Liver (tissue), 9 donors: ENCODE data around the gene NSL1. TPM values are rescaled to one million over a fixed set of nuclear protein-coding genes. Genes with fewer than 3 reads are reported as not detected.

ENCODE experiments used
- DNase-seq: peaks from one replicate; pipeline ENCODE4 v3.0.0-alpha.2; 2017; ENCODE audit warnings: low spot score
- H3K27ac ChIP-seq, 2 donors: one replicate each; pipeline ENCODE4 v1.7.0; 2013; ENCODE audit warnings: inconsistent platforms in 2 of 2, low read length in 2 of 2, control low read depth in 1 of 2, low read depth in 1 of 2, mild to moderate bottlenecking in 1 of 2
- H3K27me3 ChIP-seq, 4 donors: one replicate each; pipeline versions ENCODE4 v1.6.1 to v1.7.0; 2013; ENCODE audit warnings: low read length in 3 of 4, inconsistent platforms in 1 of 4, mild to moderate bottlenecking in 1 of 4, moderate library complexity in 1 of 4; ENCODE audit not compliant: control insufficient read depth in 4 of 4, insufficient read depth in 4 of 4
- H3K36me3 ChIP-seq, 4 donors: one replicate each; pipeline versions ENCODE4 v1.6.1 to v1.7.0; 2013; ENCODE audit warnings: low read length in 3 of 4, mild to moderate bottlenecking in 3 of 4, low read depth in 1 of 4, moderate library complexity in 1 of 4; ENCODE audit not compliant: control insufficient read depth in 4 of 4, insufficient read depth in 3 of 4
- H3K4me1 ChIP-seq, 4 donors: one replicate each; pipeline versions ENCODE4 v1.6.1 to v1.7.0; 2013; ENCODE audit warnings: low read length in 3 of 4, mild to moderate bottlenecking in 3 of 4, moderate library complexity in 1 of 4; ENCODE audit not compliant: control insufficient read depth in 4 of 4, insufficient read depth in 4 of 4
- H3K4me3 ChIP-seq, 3 donors: one replicate each; pipeline versions ENCODE4 v1.6.1 to v1.7.0; 2013; ENCODE audit warnings: low read length in 3 of 3, control low read depth in 1 of 3, low read depth in 1 of 3, mild to moderate bottlenecking in 1 of 3
- H3K9ac ChIP-seq, 2 donors: one replicate each; pipeline ENCODE4 v1.7.0; 2013; ENCODE audit warnings: low read length in 2 of 2, mild to moderate bottlenecking in 2 of 2, moderate library complexity in 2 of 2, control low read depth in 1 of 2, low read depth in 1 of 2
- H3K9me3 ChIP-seq, 4 donors: one replicate each; pipeline versions ENCODE4 v1.6.1 to v1.7.0; 2013; ENCODE audit warnings: low read length in 3 of 4; ENCODE audit not compliant: control insufficient read depth in 4 of 4
- ATF3 ChIP-seq: IDR thresholded peaks from 2 replicates; pipeline ENCODE4 v1.6.1; 2016; ENCODE audit warnings: antibody characterized with exemption
- CTCF ChIP-seq: fragments of 150-350 bp; IDR thresholded peaks from 2 replicates; pipeline ENCODE4 v1.5.1; 2017; ENCODE audit warnings: improper control_type of control experiment, low read depth, low read length; ENCODE audit not compliant: missing input control
- EGR1 ChIP-seq, 2 donors: IDR thresholded peaks; 2 replicates each; pipeline ENCODE4 v1.6.1; 2016 to 2018; ENCODE audit warnings: antibody characterized with exemption in 2 of 2, low read depth in 2 of 2
- FOXA1 ChIP-seq: IDR thresholded peaks from 2 replicates; pipeline ENCODE4 v1.6.1; 2016; ENCODE audit warnings: antibody characterized with exemption
- FOXA2 ChIP-seq: IDR thresholded peaks from 2 replicates; pipeline ENCODE4 v1.6.1; 2016; ENCODE audit warnings: antibody characterized with exemption
- GABPA ChIP-seq, 2 donors: IDR thresholded peaks in 1 of 2; conservative IDR thresholded peaks in 1 of 2; 2 replicates each; pipeline ENCODE4 v1.6.1; 2016; ENCODE audit warnings: antibody characterized with exemption in 2 of 2, mild to moderate bottlenecking in 1 of 2, moderate library complexity in 1 of 2
- HNF4A ChIP-seq, 2 donors: conservative IDR thresholded peaks; 2 replicates each; pipeline ENCODE4 v1.6.1; 2016; ENCODE audit warnings: antibody characterized with exemption in 2 of 2, mild to moderate bottlenecking in 2 of 2
- HNF4G ChIP-seq: IDR thresholded peaks from 2 replicates; pipeline ENCODE4 v1.6.1; 2016; ENCODE audit warnings: antibody characterized with exemption
- JUND ChIP-seq, 2 donors: IDR thresholded peaks; 2 replicates each; pipeline ENCODE4 v1.6.1; 2016; ENCODE audit warnings: antibody characterized with exemption in 2 of 2
- MAX ChIP-seq: IDR thresholded peaks from 2 replicates; pipeline ENCODE4 v1.6.1; 2016; ENCODE audit warnings: antibody characterized with exemption
- NR2F2 ChIP-seq: IDR thresholded peaks from 2 replicates; pipeline ENCODE4 v1.6.1; 2016; ENCODE audit warnings: antibody characterized with exemption
- RAD21 ChIP-seq, 2 donors: IDR thresholded peaks; 2 replicates each; pipeline ENCODE4 v1.6.1; 2016; ENCODE audit warnings: antibody characterized with exemption in 2 of 2, mild to moderate bottlenecking in 2 of 2
- REST ChIP-seq: IDR thresholded peaks from 2 replicates; pipeline ENCODE4 v1.6.1; 2016; ENCODE audit warnings: antibody characterized with exemption, mild to moderate bottlenecking
- RXRA ChIP-seq, 2 donors: IDR thresholded peaks; 2 replicates each; pipeline ENCODE4 v1.6.1; 2017 to 2018; ENCODE audit warnings: antibody characterized with exemption in 2 of 2, mild to moderate bottlenecking in 1 of 2
- SP1 ChIP-seq: IDR thresholded peaks from 2 replicates; pipeline ENCODE4 v1.6.1; 2018; ENCODE audit warnings: antibody characterized with exemption, mild to moderate bottlenecking
- TAF1 ChIP-seq: conservative IDR thresholded peaks from 2 replicates; pipeline ENCODE4 v1.6.1; 2016; ENCODE audit warnings: antibody characterized with exemption, mild to moderate bottlenecking
- YY1 ChIP-seq: IDR thresholded peaks from 2 replicates; pipeline ENCODE4 v1.6.1; 2016; ENCODE audit warnings: antibody characterized with exemption, mild to moderate bottlenecking
- ZBTB33 ChIP-seq: IDR thresholded peaks from 2 replicates; pipeline ENCODE4 v1.6.1; 2016; ENCODE audit warnings: antibody characterized with exemption
- WGBS: extraction: QIAGEN DNeasy Blood & Tissue Kit; methylation state at CpG from one replicate; pipeline ENCODE4 v1.1.7; 2013; 5-methylcytosine and 5-hydroxymethylcytosine counted together
- polyA plus RNA-seq, 2 donors: library from polyadenylated mRNA; stranded (reverse) in 1 of 2; unstranded in 1 of 2; fragments of 200-250 nt in 1 of 2; fragments of >200 nt in 1 of 2; fragmentation: Nextera tagmentation in 1 of 2; extraction: Ambion mirVana in 1 of 2; gene quantifications; one replicate each; pipeline versions ENCODE4 v1.2.1 to v1.2.3, GENCODE V29; 2013 to 2015
- total RNA-seq, 2 donors: library from RNA; depleted of rRNA; stranded (reverse); fragments of >200 nt; gene quantifications; one replicate each; pipeline ENCODE4 v1.2.3, GENCODE V29; 2014
- donor health status: healthy.
- donor health status: healthy.
- donor health status: healthy.
- donor health status: healthy.
- donor health status: healthy.

The NSL1 gene
- total and polyA plus RNA-seq, 4 donors, result 17.2 to 31.3 (median 18.7) TPM

GRCh38 chr1:212722270-212722957, 69.2 kb downstream of the NSL1 start:
- Histone ChIP-seq H3K4me1 (peaks cover 0 to 1% (median 0%) of the 10 kb centered on the region in 4 donors), H3K4me3 (no peak overlapping the region), H3K36me3 (no peaks in the 10 kb centered on the region), H3K9me3 (no peaks in the 10 kb centered on the region), H3K27me3 (no peaks in the 10 kb centered on the region), H3K27ac (no peak overlapping the region), H3K9ac (no peak overlapping the region)
- no peak for DNase-seq
- 73% methylated on average over 3 of the region's 3 CpGs for WGBS
- TF ChIP-seq GABPA (IDR thresholded peaks at IDR 0.05 in 1 of 2, conservative IDR thresholded peaks at IDR 0.05 in 1 of 2) (no peak), TAF1 (no peak), SP1 (no peak)

- Histone ChIP-seq H3K27me3 (no peaks in the 10 kb centered on the region), H3K9me3 (no peaks in the 10 kb centered on the region), H3K4me1 (peaks cover 0 to 1% (median 0%) of the 10 kb centered on the region in 4 donors), H3K9ac (no peak overlapping the region), H3K27ac (no peak overlapping the region), H3K36me3 (no peaks in the 10 kb centered on the region), H3K4me3 (no peak overlapping the region)
- no peak for DNase-seq
- TF ChIP-seq REST (no peak), FOXA2 (peak; percentile 30), MAX (no peak), GABPA (IDR thresholded peaks at IDR 0.05 in 1 of 2, conservative IDR thresholded peaks at IDR 0.05 in 1 of 2) (peak in 1 of 2 donors; percentile 35), FOXA1 (no peak), YY1 (no peak), CTCF (no peak), EGR1 (IDR thresholded peaks at IDR 0.05; ENCODE audit: low read depth in 2 of 2) (no peak), RXRA (IDR thresholded peaks at IDR 0.05) (peak in 1 of 2 donors; percentile 19), TAF1 (no peak), NR2F2 (no peak), HNF4A (conservative IDR thresholded peaks at IDR 0.05) (peak in 1 of 2 donors; percentile 25), RAD21 (IDR thresholded peaks at IDR 0.05) (no peak), JUND (IDR thresholded peaks at IDR 0.05) (peak; percentile 72 to 92), ATF3 (peak; percentile 36), SP1 (no peak), HNF4G (no peak), ZBTB33 (no peak)
- WGBS, result 69% methylated on average over 9 of the region's 9 CpGs
These were observed 70.0 kb downstream of the NSL1 start for GRCh38 chr1:212721388-212722247.
